B cell (primary cell): Measurements from ENCODE around the gene ORC1. TPM values are rescaled to one million over a fixed set of nuclear protein-coding genes. Genes with fewer than 3 reads are reported as not detected.

ENCODE experiments used
- ATAC-seq: fragments of 200-7000 bp; cut with Tn5 transposase; one replicate; pipeline ENCODE4 v1.10.0; 2021; ENCODE audit warnings: low read depth, mild to moderate bottlenecking, moderate number of reproducible peaks, moderate library complexity
- CTCF ChIA-PET: fragments of 350-600 bp; sonication (Branson Sonifier 250); formaldehyde crosslinking; loops from one replicate; lab custom pipeline; 2021; ENCODE audit warnings: antibody characterized with exemption, inconsistent platforms; lab: Charles Lee
- POLR2A ChIA-PET: fragments of 350-600 bp; sonication (Branson Sonifier 250); formaldehyde crosslinking; loops from one replicate; lab custom pipeline; 2021; ENCODE audit warnings: antibody characterized with exemption; lab: Charles Lee
- DNase-seq: peaks from one replicate; pipeline ENCODE4 v3.0.0; 2013
- H2AFZ ChIP-seq: 2 replicates; pipeline ENCODE4 v1.6.1; 2012; ENCODE audit warnings: mild to moderate bottlenecking, low read depth, low read length; ENCODE audit not compliant: insufficient read depth, poor library complexity, severe bottlenecking
- H3K27ac ChIP-seq, 2 donors: 1 replicate in 1 of 2; 2 replicates in 1 of 2; pipeline ENCODE4 v1.5.1; 2012 to 2013; ENCODE audit warnings: low read length in 2 of 2, mild to moderate bottlenecking in 2 of 2, moderate library complexity in 1 of 2
- H3K27me3 ChIP-seq, 4 experiments: fragments of 200-600 bp in 1 of 4; sonication (generic) in 1 of 4; replicated peaks in 1 of 4; 1 replicate in 2 of 4; 2 replicates in 2 of 4; pipeline versions ENCODE4 v1.6.1 to v1.7.0; 2013 to 2016; ENCODE audit warnings: low read length in 3 of 4, mild to moderate bottlenecking in 2 of 4, mixed read lengths in 1 of 4, moderate library complexity in 1 of 4; ENCODE audit not compliant: insufficient read depth in 4 of 4, control insufficient read depth in 3 of 4; ENCODE audit errors: control extremely low read depth in 1 of 4
- H3K36me3 ChIP-seq, 2 experiments: replicated peaks in 1 of 2; 1 replicate in 1 of 2; 2 replicates in 1 of 2; pipeline versions ENCODE4 v1.6.1 to v1.7.1; 2013; ENCODE audit warnings: low read length in 1 of 2; ENCODE audit not compliant: insufficient read depth in 2 of 2, control insufficient read depth in 1 of 2; ENCODE audit errors: control extremely low read depth in 1 of 2, extremely low read depth in 1 of 2
- H3K4me1 ChIP-seq, 2 donors: fragments of 200-600 bp in 1 of 2; sonication (generic) in 1 of 2; 1 replicate in 1 of 2; 2 replicates in 1 of 2; pipeline versions ENCODE4 v1.5.1 to v1.6.1; 2013 to 2017; ENCODE audit warnings: low read length in 2 of 2; ENCODE audit not compliant: control insufficient read depth in 2 of 2, insufficient read depth in 2 of 2
- H3K4me2 ChIP-seq: replicated peaks from 2 replicates; pipeline ENCODE3; 2012; ENCODE audit warnings: mild to moderate bottlenecking, low read depth, low read length; ENCODE audit not compliant: poor library complexity, severe bottlenecking
- H3K4me3 ChIP-seq, 5 experiments: fragments of 200-600 bp in 1 of 5; sonication (generic) in 1 of 5; 1 replicate in 3 of 5; 2 replicates in 2 of 5; pipeline versions ENCODE4 v1.5.1 to v1.7.0; 2011 to 2016; ENCODE audit warnings: low read length in 4 of 5, mild to moderate bottlenecking in 4 of 5, low read depth in 2 of 5, control low read depth in 1 of 5, moderate library complexity in 1 of 5; ENCODE audit not compliant: insufficient read depth in 1 of 5; ENCODE audit errors: control extremely low read depth in 1 of 5, extremely low read depth in 1 of 5
- H3K79me2 ChIP-seq: fragments of 200-600 bp; sonication (generic); one replicate; pipeline ENCODE4 v1.6.0; 2016; ENCODE audit warnings: low read length; ENCODE audit not compliant: control insufficient read depth, insufficient read depth
- H3K9ac ChIP-seq: fragments of 200-600 bp; sonication (generic); 2 replicates; pipeline ENCODE4 v1.6.1; 2017; ENCODE audit warnings: mild to moderate bottlenecking, low read length, moderate library complexity
- H3K9me3 ChIP-seq, 3 donors: one replicate each; pipeline versions ENCODE4 v1.6.1 to v1.7.1; 2013; ENCODE audit warnings: low read length in 2 of 3; ENCODE audit not compliant: control insufficient read depth in 2 of 3, insufficient read depth in 1 of 3; ENCODE audit errors: control extremely low read depth in 1 of 3
- H4K20me1 ChIP-seq: 2 replicates; pipeline ENCODE4 v1.6.0; 2012; ENCODE audit warnings: mild to moderate bottlenecking, low read length; ENCODE audit not compliant: insufficient read depth, control insufficient read depth, poor library complexity, severe bottlenecking
- H3K27ac Mint-ChIP-seq: one replicate; pipeline ENCODE4 v1.8.0; 2021; ENCODE audit warnings: mixed read lengths
- H3K27me3 Mint-ChIP-seq: one replicate; pipeline ENCODE4 v1.8.0; 2021; ENCODE audit warnings: mixed read lengths
- H3K4me1 Mint-ChIP-seq: one replicate; pipeline ENCODE4 v1.8.0; 2021; ENCODE audit warnings: mixed read lengths
- H3K4me3 Mint-ChIP-seq: one replicate; pipeline ENCODE4 v1.8.0; 2021; ENCODE audit warnings: mixed read lengths
- H3K9me3 Mint-ChIP-seq: one replicate; pipeline ENCODE4 v1.8.0; 2022; ENCODE audit warnings: mixed read lengths; ENCODE audit not compliant: insufficient read depth
- EZH2 ChIP-seq: IDR thresholded peaks from 2 replicates; pipeline ENCODE4 v1.6.1; 2012; ENCODE audit warnings: borderline replicate concordance, low read depth, mild to moderate bottlenecking, moderate library complexity, low read length; ENCODE audit not compliant: insufficient read depth, poor library complexity, severe bottlenecking
- WGBS: methylation state at CpG from one replicate; pipeline ENCODE4 v1.1.5; 2013; ENCODE audit warnings: missing lambda C conversion rate; ENCODE audit not compliant: insufficient coverage; 5-methylcytosine and 5-hydroxymethylcytosine counted together
- intact Hi-C: fragments of 100-400 bp; cut with micrococcal nuclease; formaldehyde crosslinking; loops from one replicate; pipeline ENCODE4 v1.10.0; 2022
- polyA plus RNA-seq: library from polyadenylated mRNA; depleted of rRNA; stranded (reverse); fragments of >200 nt; gene quantifications from 2 replicates; pipeline ENCODE4 v1.2.3, GENCODE V29; 2012
- total RNA-seq, 2 donors: library from RNA; stranded (reverse); fragments of 120-200 nt in 1 of 2; gene quantifications; 1 replicate in 1 of 2; 2 replicates in 1 of 2; pipeline versions ENCODE4 v1.2.3 to v1.2.4, GENCODE V29; 2013 to 2022
- TF ChIP-seq, protein P1 (sequence below): fragments of 200-600 bp; IDR thresholded peaks from one replicate; pipeline ENCODE4 v1.8.0; 2022; ENCODE audit warnings: antibody characterized with exemption, mild to moderate bottlenecking

ORC1 gene
- total and polyA plus RNA-seq, 2 donors (not counting 1 experiment from before 2014, with no cell fraction given): 0.78 to 1.3 TPM

DNA sequence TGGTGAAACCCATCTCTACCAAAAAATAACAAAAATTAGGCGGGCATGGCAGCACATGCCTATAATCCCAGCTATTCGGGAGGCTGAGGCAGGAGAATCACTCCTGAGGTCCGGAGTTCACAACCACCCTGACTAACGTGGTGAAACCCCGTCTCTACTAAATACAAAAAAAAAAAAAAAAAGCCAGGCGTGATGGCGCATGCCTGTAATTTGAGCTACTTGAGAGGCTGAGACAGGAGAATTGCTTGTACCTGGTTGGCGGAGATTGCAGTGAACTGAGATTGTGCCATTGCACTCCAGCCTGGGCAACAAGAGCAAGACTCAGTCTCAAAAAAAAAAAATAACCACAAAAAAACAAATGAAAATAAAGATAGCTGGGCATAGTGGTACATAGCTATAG, 80.5 kb downstream of the ORC1 start:
- POLR2A ChIA-PET: no interaction called here
- H3K79me2 ChIP-seq: no peaks in the 10 kb centered on the region
- no peak overlapping the region for H3K27ac ChIP-seq
- TF ChIP-seq EZH2: no peak
- TF ChIP-seq, protein P1, sequence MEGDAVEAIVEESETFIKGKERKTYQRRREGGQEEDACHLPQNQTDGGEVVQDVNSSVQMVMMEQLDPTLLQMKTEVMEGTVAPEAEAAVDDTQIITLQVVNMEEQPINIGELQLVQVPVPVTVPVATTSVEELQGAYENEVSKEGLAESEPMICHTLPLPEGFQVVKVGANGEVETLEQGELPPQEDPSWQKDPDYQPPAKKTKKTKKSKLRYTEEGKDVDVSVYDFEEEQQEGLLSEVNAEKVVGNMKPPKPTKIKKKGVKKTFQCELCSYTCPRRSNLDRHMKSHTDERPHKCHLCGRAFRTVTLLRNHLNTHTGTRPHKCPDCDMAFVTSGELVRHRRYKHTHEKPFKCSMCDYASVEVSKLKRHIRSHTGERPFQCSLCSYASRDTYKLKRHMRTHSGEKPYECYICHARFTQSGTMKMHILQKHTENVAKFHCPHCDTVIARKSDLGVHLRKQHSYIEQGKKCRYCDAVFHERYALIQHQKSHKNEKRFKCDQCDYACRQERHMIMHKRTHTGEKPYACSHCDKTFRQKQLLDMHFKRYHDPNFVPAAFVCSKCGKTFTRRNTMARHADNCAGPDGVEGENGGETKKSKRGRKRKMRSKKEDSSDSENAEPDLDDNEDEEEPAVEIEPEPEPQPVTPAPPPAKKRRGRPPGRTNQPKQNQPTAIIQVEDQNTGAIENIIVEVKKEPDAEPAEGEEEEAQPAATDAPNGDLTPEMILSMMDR: no peak
- H4K20me1 ChIP-seq: no peaks in the 10 kb centered on the region
- no peaks in the 10 kb centered on the region for H3K4me1 ChIP-seq
- Mint-ChIP-seq H3K4me3 (no peak overlapping the region), H3K4me1 (no peaks in the 10 kb centered on the region), H3K9me3 (no peaks in the 10 kb centered on the region), H3K27me3 (peaks cover 4% of the 10 kb centered on the region), H3K27ac (no peak overlapping the region)
- H3K36me3 ChIP-seq: no peaks in the 10 kb centered on the region
- no peak overlapping the region for H2AFZ ChIP-seq
- 100% methylated on average over 2 of the region's 8 CpGs for WGBS
- CTCF ChIA-PET: interaction anchor here (0.8 kb wide), 1 partner anchor 9 kb away, joined by 5 read pairs; no protein-coding TSS in a partner anchor
- no peaks in the 10 kb centered on the region for H3K27me3 ChIP-seq
- H3K9ac ChIP-seq: no peak overlapping the region
- ATAC-seq (no peak), DNase-seq (no peak)
- intact Hi-C loops: no loop called here
- no peak overlapping the region for H3K4me2 ChIP-seq
- no peaks in the 10 kb centered on the region for H3K9me3 ChIP-seq
- H3K4me3 ChIP-seq: no peak overlapping the region

Other genes with a start within 250 kb of the ORC1 start
- gene CC2D1B, start 38.2 kb downstream of the ORC1 start, total RNA-seq: 79.7 and 80.4 TPM in 2 replicates
- 20.0 and 28.9 TPM in 2 replicates for gene CC2D1B, start 38.2 kb downstream of the ORC1 start, polyA plus RNA-seq
- 68.1 and 69.8 TPM in 2 replicates for gene PRPF38A, start 179 bp upstream of the ORC1 start, total RNA-seq
- 21.8 and 26.8 TPM in 2 replicates for gene PRPF38A, start 179 bp upstream of the ORC1 start, polyA plus RNA-seq
- gene TUT4, start 148.7 kb upstream of the ORC1 start, total RNA-seq: 248 and 265 TPM in 2 replicates
- gene TUT4, start 148.7 kb upstream of the ORC1 start, polyA plus RNA-seq: 76.6 and 114 TPM in 2 replicates
- gene GPX7, start 197.9 kb upstream of the ORC1 start, total RNA-seq: 21.4 and 23.9 TPM in 2 replicates
- gene GPX7, start 197.9 kb upstream of the ORC1 start, polyA plus RNA-seq: 14.5 and 27.6 TPM in 2 replicates
- gene SHISAL2A, start 228.7 kb upstream of the ORC1 start, total RNA-seq: 91.0 and 102 TPM in 2 replicates
- gene SHISAL2A, start 228.7 kb upstream of the ORC1 start, polyA plus RNA-seq: 31.0 and 63.3 TPM in 2 replicates